ENCODE measurements around the gene ZIC5.
A peak's percentile ranks its signal among the peaks of the same experiment; 100 is the strongest.
"Not testable (repeated sequence)": the region's sequence is repeated elsewhere in the genome, so short reads cannot be mapped to it uniquely, and the experiment has no call there.

ZIC5 gene

DNA sequence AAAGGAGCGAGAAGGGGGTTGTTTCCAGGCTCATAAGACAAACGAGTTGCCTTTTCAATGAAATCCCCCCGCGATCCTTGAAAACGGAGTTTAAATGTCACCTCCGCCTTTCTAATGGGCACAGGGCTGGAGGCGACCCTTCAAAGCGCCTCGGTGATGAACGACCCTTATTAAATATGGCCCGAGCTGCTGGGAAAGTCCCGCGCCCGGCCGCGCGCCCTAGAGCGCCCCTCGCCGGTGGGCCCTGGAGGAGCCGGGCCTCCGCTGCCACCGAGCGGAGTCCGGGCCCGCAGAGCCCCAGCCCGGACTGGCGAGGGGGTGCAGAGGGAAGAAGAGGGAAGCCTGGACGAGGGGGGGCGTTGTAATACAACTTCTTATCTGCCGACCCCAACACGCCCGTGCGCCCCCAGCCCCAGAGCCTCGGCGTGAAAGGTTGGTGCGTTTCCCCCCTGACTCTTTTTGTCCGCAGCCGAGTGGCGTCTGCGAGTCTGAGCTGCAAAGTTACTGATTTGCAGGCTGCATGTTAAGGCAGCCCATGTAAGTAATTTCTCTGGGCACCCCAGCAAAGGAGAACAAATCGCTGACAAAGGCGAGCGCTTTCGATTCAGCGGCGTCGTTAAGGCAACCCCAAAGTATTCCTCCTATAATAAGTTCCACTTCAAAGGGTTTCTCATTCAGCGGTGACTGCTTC lies 11.9 kb downstream of the ZIC5 start:
- peak; percentile 29 for DNase-seq (ENCODE audit: low spot score)

DNA sequence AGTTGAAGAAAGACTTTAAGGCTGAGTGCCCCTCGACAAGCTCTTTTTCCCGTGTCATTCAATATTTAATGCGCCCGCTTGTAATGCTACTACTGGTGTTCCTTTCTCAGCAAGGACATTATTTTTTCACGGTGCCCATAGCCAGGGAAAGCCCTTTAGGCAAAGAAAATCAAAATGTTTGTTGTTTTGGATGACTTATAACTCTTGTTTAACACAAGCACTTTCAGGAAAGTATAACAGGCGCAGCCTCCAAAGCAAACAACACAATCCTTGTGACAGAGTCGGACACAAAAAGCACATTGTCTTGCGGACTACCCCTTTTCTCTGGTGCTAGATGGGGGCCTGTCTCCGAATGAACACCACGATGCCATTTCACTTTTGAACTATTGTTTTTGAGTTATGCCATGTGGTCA lies 12.4 kb downstream of the ZIC5 start:
- DNase-seq (ENCODE audit: low spot score), result peak; percentile 69

DNA sequence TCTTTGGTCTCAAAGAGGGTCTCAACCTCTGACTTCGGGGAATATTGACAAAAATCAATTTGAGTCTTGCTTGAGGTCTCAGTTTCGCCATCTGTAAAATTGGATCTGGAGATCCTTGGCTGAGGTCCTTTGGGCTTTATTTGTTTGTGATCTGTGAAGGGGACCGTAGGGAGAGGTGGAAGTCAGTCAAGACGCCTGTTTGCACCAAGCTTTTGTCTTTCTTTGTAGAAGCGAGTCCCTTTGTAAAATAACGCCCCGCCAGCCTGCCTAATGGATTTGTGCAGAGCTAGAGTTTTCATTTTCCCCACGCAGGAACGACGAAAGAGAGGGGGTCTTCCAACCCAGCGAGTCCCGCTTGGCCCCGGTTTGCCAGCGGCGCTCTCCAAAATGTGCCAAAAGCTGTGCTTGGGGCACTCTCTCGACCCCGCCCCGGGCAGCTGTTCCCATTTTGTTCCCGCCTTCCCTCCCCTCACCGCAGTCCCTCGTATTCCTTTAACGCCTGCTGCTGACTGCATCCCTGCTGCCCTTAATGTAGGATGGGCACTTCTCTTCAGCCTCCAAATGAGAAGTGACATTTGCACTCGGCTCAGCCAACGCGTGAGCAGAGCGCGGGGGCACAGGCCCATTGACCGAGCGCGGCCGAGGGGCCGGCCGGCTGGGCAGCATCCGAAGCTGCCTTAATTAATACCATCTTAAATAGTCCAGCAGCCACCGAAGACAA lies 13.0 kb downstream of the ZIC5 start:
- DNase-seq (ENCODE audit: low spot score), result no peak

DNA sequence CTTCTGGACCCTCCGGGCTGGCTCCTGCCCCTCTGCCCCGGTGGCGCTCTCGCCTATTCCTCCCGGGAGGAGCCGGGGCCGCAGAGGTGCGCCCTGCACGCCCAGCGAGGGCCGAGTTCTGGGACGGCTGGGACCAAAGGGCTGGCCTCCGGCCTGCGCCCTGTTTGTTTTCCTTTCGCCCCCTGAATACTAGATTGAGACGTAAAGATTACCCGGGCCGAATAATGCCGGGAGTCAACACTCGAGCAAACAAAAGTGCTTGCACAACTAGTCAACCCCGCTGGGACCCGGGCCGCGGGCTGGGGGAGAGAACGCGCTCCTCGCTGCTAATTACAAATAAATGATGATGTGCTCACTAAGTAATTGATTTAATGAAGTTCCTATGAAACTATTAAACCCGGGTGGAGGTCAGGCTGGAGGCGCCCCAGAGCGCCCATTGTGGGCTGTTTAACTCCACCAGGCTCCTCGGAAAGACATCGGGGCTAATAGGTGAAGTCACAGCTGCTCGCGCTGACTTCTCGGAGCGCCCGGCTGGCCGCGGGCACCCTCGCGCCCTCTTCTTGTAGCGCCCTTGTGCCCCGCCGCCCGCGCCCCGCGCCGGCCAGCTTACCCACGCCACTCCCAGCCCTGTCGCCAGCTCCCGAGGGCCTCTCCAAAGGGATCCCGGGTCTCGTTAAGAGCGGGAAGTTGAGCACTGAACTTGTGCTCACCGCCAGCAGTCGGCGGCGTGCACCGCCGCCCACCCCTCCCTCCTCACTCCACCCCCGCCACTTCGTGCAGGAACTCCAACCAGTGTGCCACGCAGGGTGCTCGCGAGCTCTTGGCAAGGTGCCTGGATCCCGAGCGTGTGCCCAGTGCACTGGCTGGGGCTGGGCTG lies 14.9 kb downstream of the ZIC5 start:
- DNase-seq (ENCODE audit: low spot score), result no peak

DNA sequence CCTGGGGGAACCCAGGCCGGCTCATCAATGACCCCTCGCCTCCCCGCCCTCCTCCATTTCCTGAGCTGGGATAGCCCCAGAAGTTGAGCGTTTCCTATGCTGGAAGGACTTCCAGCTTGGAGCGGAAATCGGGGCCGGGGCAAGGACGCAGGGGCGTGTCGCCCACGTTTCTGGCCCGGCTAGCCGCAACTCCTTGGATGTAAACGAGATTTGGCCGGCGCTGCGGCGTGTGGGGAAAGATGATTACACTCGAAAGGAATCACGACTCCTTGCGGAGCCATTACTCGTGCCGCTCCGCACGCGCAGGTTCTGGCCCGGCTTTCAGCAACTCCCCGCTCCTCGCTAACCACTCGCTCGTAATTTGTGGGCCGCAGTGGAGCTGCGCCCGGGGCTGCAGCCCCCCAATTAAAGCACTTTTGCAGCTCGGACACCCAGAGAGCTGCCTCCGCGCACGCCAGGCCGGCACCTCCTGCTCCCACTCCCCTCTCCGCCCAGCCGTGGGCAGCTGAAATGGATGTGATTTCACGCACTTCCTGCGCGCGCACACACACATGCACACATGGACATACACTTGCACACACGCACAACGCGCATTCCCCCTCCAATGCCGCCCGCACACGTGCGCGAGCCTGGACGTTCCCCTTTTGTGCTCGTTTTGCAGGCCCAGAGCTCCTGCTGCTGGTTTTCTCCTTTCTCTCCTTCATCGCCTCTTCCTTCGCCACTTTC lies 15.7 kb downstream of the ZIC5 start:
- no peak for DNase-seq (ENCODE audit: low spot score)

DNA sequence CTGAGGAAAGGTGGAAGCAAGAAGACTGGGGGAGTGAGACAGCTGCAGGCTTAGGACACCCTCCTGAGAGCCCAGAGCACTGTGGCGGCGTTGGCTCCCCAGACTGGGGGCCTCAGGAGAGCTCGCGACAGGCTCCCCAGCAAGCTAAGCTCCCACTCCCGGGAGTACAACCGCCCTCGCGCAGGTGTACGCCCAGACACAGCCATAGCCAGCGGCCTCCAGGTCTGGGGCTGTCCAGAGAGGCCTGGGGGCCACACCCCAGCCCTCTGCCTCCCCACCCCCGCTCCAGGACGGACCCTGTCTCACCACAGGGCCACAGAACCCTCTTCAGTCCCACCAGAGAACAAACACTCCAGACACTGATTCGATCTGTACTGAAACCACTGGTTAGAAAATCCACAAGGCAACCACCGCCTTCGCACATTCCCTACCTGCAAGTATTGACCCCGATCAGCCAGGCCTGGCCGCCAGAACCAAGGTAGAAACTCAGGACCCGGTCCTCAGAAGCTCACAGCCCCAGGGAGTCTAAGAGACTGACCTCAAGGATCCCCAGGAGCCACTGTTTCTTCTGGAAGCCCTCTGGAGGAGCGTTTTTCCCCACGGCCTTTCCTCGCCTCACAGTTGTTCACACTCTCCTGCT lies 16.3 kb downstream of the ZIC5 start:
- no peak for DNase-seq (ENCODE audit: low spot score)

DNA sequence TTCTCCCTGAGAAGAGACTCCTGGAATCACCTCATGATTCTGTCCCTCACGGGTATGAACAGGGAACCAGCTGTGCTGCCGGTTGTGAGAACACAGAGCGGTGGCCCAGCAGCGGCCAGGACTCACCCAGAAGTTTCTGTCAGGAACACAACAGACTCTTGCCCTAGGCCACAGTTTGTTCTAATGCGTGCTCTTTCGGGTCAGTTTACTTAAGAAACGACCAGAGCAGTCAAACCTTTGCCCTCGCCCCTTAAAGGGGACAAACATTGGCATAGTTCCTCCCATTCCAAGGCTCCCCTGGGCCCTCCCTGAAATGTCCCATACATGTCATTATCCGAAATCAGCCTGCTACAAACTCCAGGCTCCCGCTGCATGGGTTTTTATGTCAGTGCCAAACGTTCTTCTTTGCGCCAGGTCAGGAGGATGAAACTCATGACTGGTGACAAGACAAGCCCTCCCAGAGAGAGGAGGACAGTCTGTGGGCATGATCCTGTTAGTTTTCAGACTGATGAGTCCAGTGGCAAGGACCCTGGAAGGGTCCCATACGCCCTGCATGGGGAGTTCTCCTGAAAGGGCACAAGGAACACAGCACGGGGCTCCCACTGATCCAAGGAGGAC lies 18.3 kb downstream of the ZIC5 start:
- DNase-seq (ENCODE audit: low spot score), result no peak

DNA sequence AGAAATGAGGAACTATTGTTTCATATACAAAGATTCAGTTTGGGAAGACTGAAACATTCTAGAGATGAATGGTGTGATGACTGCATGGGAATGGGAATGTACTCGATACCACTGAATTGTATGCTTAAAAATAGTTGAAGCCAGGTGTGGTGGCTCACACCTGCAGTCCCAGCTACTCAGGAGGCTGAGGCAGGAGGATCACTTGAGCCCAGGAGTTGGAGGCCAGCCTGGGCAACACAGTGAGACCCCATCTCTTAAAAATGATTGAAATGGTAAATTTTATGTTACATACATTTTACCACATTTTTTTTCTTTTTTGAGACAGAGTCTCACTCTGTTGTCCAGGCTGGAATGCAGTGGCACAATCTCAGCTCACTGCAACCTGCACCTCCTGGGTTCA lies 19.9 kb downstream of the ZIC5 start:
- DNase-seq (ENCODE audit: low spot score), result not testable (repeated sequence)

DNA sequence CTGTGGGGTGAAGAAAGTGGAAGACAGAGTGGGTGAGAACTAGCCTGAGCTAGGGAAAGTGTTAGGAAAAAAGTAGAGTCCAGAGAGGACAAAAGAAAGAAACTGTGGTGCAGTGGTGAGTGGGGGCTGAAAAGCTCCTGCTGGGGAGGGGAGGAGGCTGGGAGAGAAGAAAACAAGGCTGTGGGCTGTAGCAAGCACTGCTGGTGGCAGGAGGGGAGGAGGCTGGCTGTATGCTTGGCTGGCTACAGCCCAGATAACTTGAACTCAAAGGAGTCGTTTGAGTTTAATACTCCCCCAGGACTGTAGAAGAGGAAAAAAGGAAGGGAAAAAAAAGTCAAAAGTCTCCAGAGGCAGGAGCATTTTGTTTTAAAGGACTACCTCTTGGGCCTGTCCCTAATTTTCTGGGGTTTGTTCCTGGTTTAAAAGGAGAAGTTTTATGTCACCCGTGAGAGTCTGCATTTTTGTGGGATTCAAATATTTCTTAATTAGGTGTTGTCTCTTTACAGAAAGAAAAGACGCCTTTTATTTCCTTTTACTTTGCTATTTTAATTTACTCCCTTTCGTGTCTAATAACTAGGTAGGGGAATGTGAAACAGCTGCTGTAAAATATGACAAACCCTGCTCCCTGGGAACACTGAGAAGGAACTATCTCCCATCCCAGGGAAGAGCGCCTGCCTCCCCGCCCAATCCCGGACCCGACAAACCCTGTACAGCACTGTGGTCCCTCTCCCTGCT lies 21.7 kb downstream of the ZIC5 start:
- DNase-seq (ENCODE audit: low spot score), result no peak

DNA sequence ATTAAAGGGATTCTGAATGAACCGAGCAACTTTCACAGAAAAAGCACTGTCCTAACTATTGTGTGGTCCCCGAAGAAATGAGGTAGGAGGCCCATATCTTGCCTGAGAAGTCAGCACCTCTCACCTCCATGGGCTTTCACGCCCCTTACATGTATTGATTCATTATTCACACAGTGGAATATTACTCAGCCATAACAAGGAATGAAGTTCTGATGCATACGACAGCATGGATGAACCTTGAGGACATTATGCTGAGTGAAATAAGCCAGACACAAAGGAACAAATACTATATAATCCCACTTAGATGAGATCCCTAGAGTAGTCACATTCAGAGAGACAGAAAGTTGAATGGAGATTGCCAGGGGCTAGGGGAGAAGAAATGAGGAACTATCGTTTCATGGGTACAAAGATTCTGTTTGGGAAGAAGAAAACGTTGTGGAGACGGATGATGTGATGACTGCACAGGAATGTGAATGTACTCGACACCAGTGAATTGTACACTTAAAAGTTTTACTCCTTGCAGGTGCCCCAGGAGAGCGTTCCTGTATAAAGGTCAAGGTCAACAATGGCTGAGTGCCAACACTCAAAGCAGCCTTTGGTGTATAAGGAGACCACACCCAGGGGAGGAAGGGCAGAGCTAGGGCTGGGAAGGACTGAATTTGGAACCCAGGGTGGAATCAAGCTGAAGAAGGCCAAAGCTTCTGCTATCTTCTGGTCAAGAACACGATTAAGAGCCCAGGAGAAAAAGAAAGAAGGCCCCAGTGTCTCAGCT lies 22.5 kb downstream of the ZIC5 start:
- DNase-seq (ENCODE audit: low spot score), result no peak

DNA sequence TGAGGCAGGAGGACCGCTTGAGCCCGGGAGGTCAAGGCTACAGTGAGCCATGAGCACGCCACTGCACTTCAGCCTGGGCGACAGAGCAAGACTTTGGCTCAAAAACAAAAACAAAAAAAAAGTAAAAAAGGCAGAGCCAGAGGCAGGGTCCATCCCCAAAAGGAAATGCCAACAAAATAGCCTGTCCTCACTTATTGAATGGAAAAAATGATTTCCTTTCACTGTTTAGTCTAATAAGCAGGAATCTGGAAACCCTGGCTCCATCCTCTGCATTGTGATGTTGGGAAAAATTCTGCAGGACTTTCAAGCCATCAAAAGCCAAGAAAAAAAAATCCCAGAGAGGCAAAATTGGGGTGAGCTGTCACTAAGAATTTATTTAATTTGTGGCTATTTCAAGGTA lies 23.2 kb downstream of the ZIC5 start:
- no peak for DNase-seq (ENCODE audit: low spot score)

DNA sequence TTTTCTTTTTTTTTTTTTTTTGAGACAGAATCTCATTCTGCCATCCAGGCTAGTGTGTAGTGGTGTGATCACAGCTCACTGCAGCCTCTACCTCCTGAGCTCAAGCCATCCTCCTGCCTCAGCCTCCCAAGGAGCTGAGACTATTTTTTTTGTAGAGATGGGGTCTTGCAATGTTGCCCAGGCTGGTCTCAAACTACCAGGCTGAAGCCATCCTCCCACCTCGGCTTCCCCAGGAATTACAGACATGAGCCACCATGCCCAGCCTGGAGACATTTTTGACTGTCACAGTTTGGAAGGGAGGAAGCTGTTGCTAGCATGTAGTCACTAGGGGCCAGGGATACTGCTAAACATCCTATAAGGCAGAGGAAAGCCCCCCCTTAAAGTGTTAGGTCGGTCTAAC lies 23.9 kb downstream of the ZIC5 start:
- DNase-seq (ENCODE audit: low spot score), result no peak

DNA sequence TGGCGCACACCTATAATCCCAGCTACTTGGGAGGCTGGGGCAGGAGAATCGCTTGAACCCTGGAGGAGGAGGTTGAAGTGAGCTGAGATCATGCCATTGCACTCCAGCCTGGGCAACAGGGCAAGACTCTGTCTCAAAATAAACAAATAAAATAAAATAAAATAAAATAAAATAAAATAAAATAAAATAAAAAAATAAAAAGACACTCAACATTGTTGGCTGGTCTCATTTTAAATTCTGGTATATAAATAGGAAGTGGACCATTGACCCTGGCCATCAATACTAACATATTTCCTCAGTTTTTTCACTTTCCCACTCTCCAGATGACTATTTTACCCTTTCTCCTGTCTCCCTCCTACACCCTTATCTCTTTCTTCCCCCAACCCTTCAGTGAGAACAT lies 26.1 kb downstream of the ZIC5 start:
- DNase-seq (ENCODE audit: low spot score), result not testable (repeated sequence)

DNA sequence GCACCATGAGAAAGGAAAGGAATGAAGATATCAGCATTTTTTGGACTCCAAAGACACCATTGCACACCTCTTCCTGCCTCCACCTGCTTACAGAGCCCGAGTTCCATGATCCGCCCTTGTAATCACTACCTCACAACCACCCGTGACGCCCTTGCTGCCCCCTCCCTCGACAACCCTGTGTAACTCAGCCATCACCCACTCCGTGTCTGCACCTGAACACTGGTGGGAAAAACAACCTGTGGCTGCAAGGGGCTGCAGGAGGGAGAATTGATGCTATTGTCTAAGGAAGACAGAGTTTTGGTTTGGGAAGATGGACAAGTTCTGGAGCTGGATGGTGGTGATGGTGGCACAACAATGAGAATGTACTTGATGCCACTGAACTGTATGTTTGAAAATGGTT lies 27.0 kb downstream of the ZIC5 start:
- no peak for DNase-seq (ENCODE audit: low spot score)

DNA sequence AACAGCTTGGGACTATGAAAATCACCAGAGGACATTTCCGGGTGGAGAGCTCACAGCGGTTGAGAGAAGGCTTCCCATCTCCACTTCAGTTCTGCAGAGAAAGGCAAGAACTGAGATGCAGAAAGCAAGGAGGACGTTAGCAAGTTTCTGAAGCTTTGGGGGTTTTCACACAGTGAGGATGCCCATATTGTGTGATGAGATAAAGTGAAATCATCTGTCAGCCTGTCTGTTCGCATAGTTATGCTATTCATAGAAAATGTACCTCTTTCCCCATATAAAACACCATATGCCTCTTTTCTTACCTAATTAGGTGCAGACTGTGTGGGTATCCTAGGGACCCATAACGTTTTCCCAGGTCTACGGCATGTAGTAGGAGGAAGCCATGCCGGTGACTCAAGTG lies 27.5 kb downstream of the ZIC5 start:
- DNase-seq (ENCODE audit: low spot score), result no peak

DNA sequence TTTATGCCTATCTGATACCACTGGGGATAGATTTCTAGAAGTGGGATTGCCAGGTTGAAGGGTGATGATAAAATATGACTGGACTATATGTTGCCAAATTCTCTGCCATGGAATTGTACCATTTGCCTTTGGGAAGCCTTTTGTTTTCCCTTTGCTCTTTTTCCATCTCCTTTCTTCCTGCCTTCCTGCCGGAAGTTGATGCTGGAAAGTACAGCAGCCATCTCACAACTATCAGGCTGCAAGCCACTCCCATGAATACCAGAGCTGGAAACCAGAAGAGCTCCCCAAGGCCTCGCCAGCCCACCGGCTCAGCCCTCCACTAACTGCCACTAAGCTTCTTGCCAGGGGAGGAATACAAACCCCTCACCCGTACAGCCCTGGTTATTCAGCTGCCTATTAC lies 29.7 kb downstream of the ZIC5 start:
- no peak for DNase-seq (ENCODE audit: low spot score)

DNA sequence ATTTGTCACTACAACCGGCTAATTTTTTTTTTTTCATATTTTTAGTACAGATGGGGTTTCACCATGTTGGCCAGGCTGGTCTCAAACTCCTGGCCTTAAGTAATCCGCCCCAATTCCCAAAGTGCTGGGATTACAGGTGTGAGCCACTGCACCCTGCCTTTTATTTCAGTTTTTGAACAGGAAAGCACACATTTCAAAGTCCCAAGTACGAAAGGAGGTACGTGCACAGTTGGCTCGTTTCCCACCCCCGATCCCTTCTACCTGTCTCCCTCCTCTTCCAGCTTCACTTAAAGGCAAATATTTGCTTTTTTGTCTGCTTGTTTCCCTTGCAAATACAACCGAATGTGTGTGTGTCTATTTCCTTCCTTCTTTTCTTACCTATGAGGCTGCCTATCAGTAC lies 30.5 kb downstream of the ZIC5 start:
- DNase-seq (ENCODE audit: low spot score), result no peak

DNA sequence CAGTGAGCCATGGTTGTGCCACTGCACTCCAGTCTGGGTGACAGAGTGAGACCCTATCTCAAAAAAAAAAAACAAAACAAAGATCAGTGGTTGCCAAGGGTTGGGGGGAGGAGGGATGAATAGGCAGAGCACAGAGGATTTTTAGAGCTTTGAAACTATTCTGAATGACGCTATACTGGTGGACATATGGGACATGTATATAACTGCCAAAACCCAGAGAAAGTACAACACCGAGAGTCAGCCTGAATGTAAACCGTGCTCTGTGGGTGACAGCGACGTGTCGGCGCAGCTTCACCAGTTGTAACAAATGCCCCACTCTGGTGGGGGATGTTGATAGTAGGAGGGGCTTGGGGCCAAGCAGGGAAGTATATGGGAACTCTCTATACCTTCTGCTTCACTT lies 32.9 kb downstream of the ZIC5 start:
- DNase-seq (ENCODE audit: low spot score), result no peak

DNA sequence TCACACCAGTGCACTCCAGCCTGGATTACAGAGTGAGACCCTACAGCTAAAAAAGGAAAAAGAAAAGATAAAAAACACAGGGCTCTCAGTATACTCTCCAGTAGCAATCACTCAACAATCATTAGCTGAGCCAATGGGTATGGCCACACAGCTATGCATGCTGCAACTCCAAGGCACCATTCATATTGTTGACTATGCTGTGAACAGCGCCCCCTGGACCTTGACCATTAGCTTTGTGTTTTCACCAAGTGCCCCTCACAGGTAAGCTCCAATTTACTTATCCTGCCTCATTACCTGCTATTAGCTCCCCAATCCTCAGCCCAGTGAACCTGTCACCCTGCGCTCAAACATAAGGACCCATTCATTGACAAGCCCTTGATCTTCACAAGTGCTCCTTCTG lies 35.8 kb downstream of the ZIC5 start:
- DNase-seq (ENCODE audit: low spot score), result no peak

DNA sequence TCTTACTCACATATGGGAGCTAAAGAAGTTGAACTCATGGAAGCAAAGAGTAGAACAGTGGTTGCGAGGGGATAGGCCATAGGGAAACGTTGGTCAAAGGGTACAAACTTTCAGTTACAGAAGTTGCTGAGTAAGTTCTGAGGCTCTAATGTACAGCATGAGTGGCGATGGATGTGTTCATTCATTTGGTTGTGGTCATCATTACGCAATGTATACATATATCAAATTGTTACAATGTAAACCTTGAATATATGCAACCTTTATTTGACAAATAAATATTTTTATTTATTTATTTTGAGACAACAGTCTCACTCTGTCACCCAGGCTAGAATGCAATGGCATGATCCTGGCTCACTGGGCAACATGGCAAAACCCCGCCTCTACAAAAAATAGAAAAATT lies 38.7 kb downstream of the ZIC5 start:
- DNase-seq (ENCODE audit: low spot score), result no peak

All from globus pallidus (tissue), 1 donor.